HepG2 (cell line): ENCODE measurements around the gene METTL27. TPM values are rescaled to one million over a fixed set of nuclear protein-coding genes. Genes with fewer than 3 reads are reported as not detected.
A peak's percentile ranks its signal among the peaks of the same experiment; 100 is the strongest.

ENCODE experiments used
- BRCA1 ChIP-seq: sonication (generic); formaldehyde crosslinking; IDR thresholded peaks from 2 replicates; pipeline ENCODE4 v1.4.0; 2020; ENCODE audit warnings: missing genetic modification reagents
- CTCF ChIP-seq: sonication (generic); formaldehyde crosslinking; IDR thresholded peaks from 2 replicates; pipeline ENCODE4 v1.5.0; 2020; ENCODE audit warnings: mild to moderate bottlenecking, missing genetic modification reagents, moderate library complexity
- GLI4 ChIP-seq: sonication (generic); formaldehyde crosslinking; IDR thresholded peaks from 2 replicates; pipeline ENCODE4 v1.5.1; 2020; ENCODE audit warnings: missing genetic modification reagents, mild to moderate bottlenecking, moderate library complexity, borderline replicate concordance
- KDM3A ChIP-seq: IDR thresholded peaks from 2 replicates; pipeline ENCODE4 v1.6.1; 2018; ENCODE audit warnings: low read depth, missing compliant biosample characterization
- NFIB ChIP-seq: sonication (generic); formaldehyde crosslinking; IDR thresholded peaks from 2 replicates; pipeline ENCODE4 v1.9.0; 2021; ENCODE audit warnings: missing genetic modification reagents, mild to moderate bottlenecking, borderline replicate concordance
- PRMT3 ChIP-seq: sonication (generic); formaldehyde crosslinking; IDR thresholded peaks from 2 replicates; pipeline ENCODE4 v1.8.1; 2022; ENCODE audit warnings: low read depth, mild to moderate bottlenecking, moderate library complexity, missing genetic modification reagents, borderline replicate concordance
- RCOR2 ChIP-seq: IDR thresholded peaks from 2 replicates; pipeline ENCODE4 v1.6.1; 2016; ENCODE audit warnings: missing biosample characterization, missing genetic modification reagents
- ZNF296 ChIP-seq: sonication (generic); formaldehyde crosslinking; conservative IDR thresholded peaks from 2 replicates; pipeline ENCODE4 v1.5.0; 2020; ENCODE audit warnings: mild to moderate bottlenecking, missing genetic modification reagents
- ZNF317 ChIP-seq: sonication (generic); formaldehyde crosslinking; IDR thresholded peaks from 2 replicates; pipeline ENCODE4 v1.5.0; 2020; ENCODE audit warnings: mild to moderate bottlenecking, missing genetic modification reagents
- ZNF367 ChIP-seq: sonication (generic); formaldehyde crosslinking; IDR thresholded peaks from 2 replicates; pipeline ENCODE4 v1.4.0; 2020; ENCODE audit warnings: missing genetic modification reagents, borderline replicate concordance
- ZNF407 ChIP-seq: sonication (generic); formaldehyde crosslinking; IDR thresholded peaks from one replicate; pipeline ENCODE4 v1.5.1; 2020; ENCODE audit warnings: mild to moderate bottlenecking, missing genetic modification reagents; ENCODE audit errors: not compliant biosample characterization
- ZNF430 ChIP-seq: sonication (generic); formaldehyde crosslinking; IDR thresholded peaks from 2 replicates; pipeline ENCODE4 v1.9.0; 2021; ENCODE audit warnings: mild to moderate bottlenecking, missing genetic modification reagents
- ZNF547 ChIP-seq: sonication (generic); formaldehyde crosslinking; IDR thresholded peaks from 2 replicates; pipeline ENCODE4 v1.5.1; 2020; ENCODE audit warnings: mild to moderate bottlenecking, missing genetic modification reagents
- ZNF550 ChIP-seq: sonication (generic); formaldehyde crosslinking; IDR thresholded peaks from 2 replicates; pipeline ENCODE4 v1.4.0; 2020; ENCODE audit warnings: mild to moderate bottlenecking, missing genetic modification reagents, borderline replicate concordance
- ZNF557 ChIP-seq: sonication (generic); formaldehyde crosslinking; IDR thresholded peaks from 2 replicates; pipeline ENCODE4 v1.4.0; 2020; ENCODE audit warnings: missing genetic modification reagents
- ZNF574 ChIP-seq: sonication (generic); formaldehyde crosslinking; IDR thresholded peaks from 2 replicates; pipeline ENCODE4 v1.4.0; 2020; ENCODE audit warnings: missing genetic modification reagents
- polyA plus RNA-seq, 8 experiments: library from polyadenylated mRNA; depleted of rRNA in 3 of 8; stranded (reverse) in 7 of 8; unstranded in 1 of 8; fragments of >200 nt; fragmentation: Illumina TruSeq in 4 of 8; extraction: Trizol in 4 of 8; gene quantifications; 2 replicates each; pipeline versions ENCODE4 v1.2.1 to v1.2.3, GENCODE V29; 2011 to 2016; ENCODE audit warnings: low read depth in 4 of 8, missing spikeins in 1 of 8, mixed read lengths in 1 of 8; ENCODE audit not compliant: insufficient read depth in 1 of 8
- total RNA-seq, 5 experiments: library from RNA; depleted of rRNA; stranded (reverse); fragments of >200 nt; fragmentation: Illumina TruSeq; extraction: Trizol; gene quantifications; 2 replicates each; pipeline ENCODE4 v1.2.3, GENCODE V29; 2016; ENCODE audit warnings: low read depth in 1 of 5

Gene METTL27
- total and polyA plus RNA-seq, 2 of the 13 experiments (the other 11 are each of a cell fraction or from before 2014, with no cell fraction given), result 2.0 to 3.0 TPM

GRCh38 chr7:73830681-73831583 lies 11.4 kb downstream of the METTL27 start, which contains the start of gene CLDN4 (continued):
- TF ChIP-seq ZNF550 (no peak), NFIB (no peak), ZNF367 (CRISPR knock-in tag) (no peak), ZNF547 (CRISPR knock-in tag) (no peak), ZNF407 (CRISPR knock-in tag) (no peak), GLI4 (CRISPR knock-in tag) (0 out of 2 replicates have a peak, but pooled peaks have one; percentile 72), PRMT3 (CRISPR knock-in tag) (no peak), BRCA1 (CRISPR knock-in tag) (no peak), ZNF574 (CRISPR knock-in tag) (peak; percentile 28; the same call in 1 of the 2 replicates), KDM3A (CRISPR knock-in tag) (no peak), ZNF430 (no peak), ZNF317 (no peak), ZNF296 (no peak; the same call in 1 of the 2 replicates), RCOR2 (CRISPR knock-in tag) (no peak), CTCF (no peak), ZNF557 (CRISPR knock-in tag) (no peak)
